ENCODE data around the gene IFI27L2.

Gene IFI27L2

GRCh38 chr14:94100847-94101246 lies 28.6 kb downstream of the IFI27L2 start:
- DNase-seq (ENCODE audit: low read depth in 2 of 2), result no peak

- DNase-seq (ENCODE audit: low read depth in 2 of 2), result no peak
These were observed 30.4 kb downstream of the IFI27L2 start for GRCh38 chr14:94099006-94099405.

GRCh38 chr14:94098326-94098992 lies 30.9 kb downstream of the IFI27L2 start:
- no peak for DNase-seq (ENCODE audit: low read depth in 2 of 2)

GRCh38 chr14:94097091-94097490 lies 32.3 kb downstream of the IFI27L2 start:
- no peak for DNase-seq (ENCODE audit: low read depth in 2 of 2)

GRCh38 chr14:94093418-94093817 lies 36.0 kb downstream of the IFI27L2 start:
- no peak for DNase-seq (ENCODE audit: low read depth in 2 of 2)

- DNase-seq (ENCODE audit: low read depth in 2 of 2), result no peak
These were observed 39.9 kb downstream of the IFI27L2 start for GRCh38 chr14:94089479-94089878.

- no peak for DNase-seq (ENCODE audit: low read depth in 2 of 2)
These were observed 40.9 kb downstream of the IFI27L2 start for GRCh38 chr14:94088516-94088915.

GRCh38 chr14:94087891-94088290 lies 41.5 kb downstream of the IFI27L2 start:
- DNase-seq (ENCODE audit: low read depth in 2 of 2), result no peak

- DNase-seq (ENCODE audit: low read depth in 2 of 2), result no peak
These were observed 48.0 kb downstream of the IFI27L2 start for GRCh38 chr14:94081386-94081820.

GRCh38 chr14:94080621-94081385 lies 48.6 kb downstream of the IFI27L2 start, which contains the start of the genes DDX24 and IFI27L1:
TSS of gene DDX24 (minus strand) at chr14:94081202. CDS start at chr14:94079742, 1,460 bp downstream.
TSS of gene IFI27L1 (plus strand) at chr14:94081310. CDS start at chr14:94096938, 15,628 bp downstream.
- DNase-seq (ENCODE audit: low read depth in 2 of 2), result peak; percentile 94 to 95

- DNase-seq (ENCODE audit: low read depth in 2 of 2), result no peak
These were observed 49.3 kb downstream of the IFI27L2 start for GRCh38 chr14:94079891-94080620.

GRCh38 chr14:94077823-94078222 lies 51.6 kb downstream of the IFI27L2 start:
- DNase-seq (ENCODE audit: low read depth in 2 of 2), result no peak
